GM12864 (cell line): ENCODE data around the gene SEMA3C.

Experiments
- DNase-seq: peaks from one replicate; pipeline ENCODE4 v3.0.0-alpha.2; 2011; ENCODE audit warnings: low read depth
- H3K4me3 ChIP-seq: 2 replicates; pipeline ENCODE4 v1.5.1; 2011; ENCODE audit warnings: mild to moderate bottlenecking, low read depth, low read length, control low read depth
- CTCF ChIP-seq: IDR thresholded peaks from 2 replicates; pipeline ENCODE4 v1.5.1; 2011; ENCODE audit warnings: low read depth, mild to moderate bottlenecking, moderate library complexity, low read length, control low read depth, inconsistent platforms; ENCODE audit errors: missing control alignments

SEMA3C gene

GRCh38 chr7:80869821-80870751 lies 48.8 kb downstream of the SEMA3C start:
- no peak for TF ChIP-seq CTCF

GRCh38 chr7:80869106-80869784 lies 49.6 kb downstream of the SEMA3C start:
- DNase-seq: no peak
- TF ChIP-seq CTCF: no peak
- H3K4me3 ChIP-seq: no peak overlapping the region

More at GRCh38 chr7:80869821-80870751, 48.8 kb downstream of the SEMA3C start:
- no peak overlapping the region for H3K4me3 ChIP-seq
- no peak for DNase-seq

- TF ChIP-seq CTCF: no peak
- no peak for DNase-seq
- no peak overlapping the region for H3K4me3 ChIP-seq
These were observed 50.3 kb downstream of the SEMA3C start for GRCh38 chr7:80868566-80868965.

- TF ChIP-seq CTCF: no peak
- no peak for DNase-seq
- no peak overlapping the region for H3K4me3 ChIP-seq
These were observed 58.3 kb downstream of the SEMA3C start for GRCh38 chr7:80860554-80860953.

- H3K4me3 ChIP-seq: no peak overlapping the region
- no peak for DNase-seq
- TF ChIP-seq CTCF: no peak
These were observed 59.4 kb downstream of the SEMA3C start for GRCh38 chr7:80859272-80859970.

GRCh38 chr7:80858141-80858903 lies 60.5 kb downstream of the SEMA3C start:
- H3K4me3 ChIP-seq: no peak overlapping the region
- no peak for TF ChIP-seq CTCF
- no peak for DNase-seq
